Measurements from ENCODE around the gene CILP2. TPM values are rescaled to one million over a fixed set of nuclear protein-coding genes. Genes with fewer than 3 reads are reported as not detected.

Gene CILP2
- total RNA-seq, 2 donors from 2014 or later: 0.66 TPM; not detected in 1

- Histone ChIP-seq H3K4me1 (no peaks in the 10 kb centered on the region), H3K36me3 (replicated peaks in 1 of 2; ENCODE audit: insufficient read depth in 1 of 2, low read depth in 2 of 2) (no peaks in the 10 kb centered on the region), H3K4me3 (no peak overlapping the region), H3K27me3 (no peaks in the 10 kb centered on the region), H3K27ac (no peak overlapping the region), H3K9me3 (no peaks in the 10 kb centered on the region)
- DNase-seq: no peak
- 77 to 85% methylated on average over 5 to 10 of the region's 10 CpGs for WGBS, 2 donors
- ATAC-seq: no peak
- TF ChIP-seq POLR2A (IDR thresholded peaks at IDR 0.05) (no peak), CTCF (IDR thresholded peaks at IDR 0.05) (no peak)
- intact Hi-C loops (cut with DNase I): no loop called here
Observed at GRCh38 chr19:19550972-19551852, 13.1 kb downstream of the CILP2 start.

- WGBS, 2 donors: 68 to 96% methylated on average over 8 to 13 of the region's 14 CpGs
- DNase-seq (no peak), ATAC-seq (no peak)
- H3K9me3 ChIP-seq: no peaks in the 10 kb centered on the region
- H3K27me3 ChIP-seq: no peaks in the 10 kb centered on the region
- no peak overlapping the region for H3K27ac ChIP-seq
- H3K36me3 ChIP-seq (replicated peaks in 1 of 2; ENCODE audit: insufficient read depth in 1 of 2, low read depth in 2 of 2): no peaks in the 10 kb centered on the region
- H3K4me1 ChIP-seq: no peaks in the 10 kb centered on the region
- no peak for TF ChIP-seq POLR2A (IDR thresholded peaks at IDR 0.05)
- TF ChIP-seq CTCF (IDR thresholded peaks at IDR 0.05): no peak
- H3K4me3 ChIP-seq: no peak overlapping the region
- intact Hi-C loops (cut with DNase I): no loop called here
Observed at GRCh38 chr19:19551853-19552192, 13.8 kb downstream of the CILP2 start.

GRCh38 chr19:19552798-19553197, 14.7 kb downstream of the CILP2 start:
- DNase-seq: peak in 1 of 4 donors; percentile 29
- Histone ChIP-seq H3K36me3 (replicated peaks in 1 of 2; ENCODE audit: insufficient read depth in 1 of 2, low read depth in 2 of 2) (no peaks in the 10 kb centered on the region), H3K4me3 (no peak overlapping the region), H3K4me1 (no peaks in the 10 kb centered on the region), H3K27ac (no peak overlapping the region), H3K27me3 (no peaks in the 10 kb centered on the region), H3K9me3 (no peaks in the 10 kb centered on the region)
- intact Hi-C loops (cut with DNase I): no loop called here
- WGBS, 2 donors: 50 to 52% methylated on average over 2 to 6 of the region's 6 CpGs
- TF ChIP-seq POLR2A (IDR thresholded peaks at IDR 0.05): no peak
- TF ChIP-seq CTCF (IDR thresholded peaks at IDR 0.05): peak in 6 of 7 experiments; percentile 22 to 42 (median 34)
- peak; percentile 27 for ATAC-seq

DNA sequence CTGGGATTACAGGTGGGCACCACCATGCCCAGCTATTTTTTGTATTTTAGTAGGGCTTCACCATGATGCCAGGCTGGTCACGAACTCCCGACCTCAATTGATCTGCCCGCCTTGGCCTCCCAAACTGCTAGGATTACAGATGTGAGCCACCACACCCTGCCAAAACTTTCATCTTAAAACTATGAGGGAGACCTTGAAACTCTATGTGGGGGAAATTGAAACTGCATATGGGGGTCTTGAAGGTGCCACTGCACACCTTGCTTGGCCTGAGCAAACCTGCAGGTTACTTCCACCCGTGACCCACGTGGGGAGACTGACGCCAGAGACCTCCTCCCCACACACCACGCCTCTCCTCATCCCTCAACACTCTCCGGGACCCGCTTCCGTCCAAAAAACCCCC, 15.6 kb downstream of the CILP2 start:
- Histone ChIP-seq H3K27ac (no peak overlapping the region), H3K4me1 (no peaks in the 10 kb centered on the region), H3K27me3 (no peaks in the 10 kb centered on the region), H3K4me3 (no peak overlapping the region), H3K36me3 (replicated peaks in 1 of 2; ENCODE audit: insufficient read depth in 1 of 2, low read depth in 2 of 2) (no peaks in the 10 kb centered on the region), H3K9me3 (no peaks in the 10 kb centered on the region)
- intact Hi-C loops (cut with DNase I): no loop called here
- ATAC-seq (no peak), DNase-seq (no peak)
- 77 to 88% methylated on average over 10 of the region's 10 CpGs for WGBS, 2 donors
- TF ChIP-seq POLR2A (IDR thresholded peaks at IDR 0.05) (no peak), CTCF (IDR thresholded peaks at IDR 0.05) (no peak)

Data from body of pancreas (tissue), 4 donors.